ENCODE results near the gene CHCHD6.

DNA sequence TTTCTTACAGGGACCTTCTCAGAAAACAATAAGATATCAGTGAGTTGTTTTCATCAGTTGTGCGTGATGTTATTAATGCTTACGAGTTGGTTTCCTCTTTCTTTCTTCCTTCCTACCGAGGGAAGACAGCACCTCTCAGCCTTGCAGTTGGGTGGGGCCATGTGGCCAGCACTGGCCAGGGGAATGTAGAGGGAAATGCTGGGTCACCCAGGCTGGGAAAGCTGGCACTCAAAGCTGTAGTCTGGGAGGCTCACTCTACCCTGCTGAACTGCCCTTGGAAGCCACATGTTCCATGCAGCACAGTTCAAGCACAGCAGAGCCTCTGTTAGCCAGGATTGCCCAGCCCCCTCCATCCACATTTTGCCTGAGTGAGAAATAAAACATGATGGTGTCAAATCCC, 10.1 kb upstream of the CHCHD6 start:
- no peak for TF ChIP-seq TAF1 (IDR thresholded peaks at IDR 0.05; ENCODE audit: low read depth)
- TF ChIP-seq, protein P1, sequence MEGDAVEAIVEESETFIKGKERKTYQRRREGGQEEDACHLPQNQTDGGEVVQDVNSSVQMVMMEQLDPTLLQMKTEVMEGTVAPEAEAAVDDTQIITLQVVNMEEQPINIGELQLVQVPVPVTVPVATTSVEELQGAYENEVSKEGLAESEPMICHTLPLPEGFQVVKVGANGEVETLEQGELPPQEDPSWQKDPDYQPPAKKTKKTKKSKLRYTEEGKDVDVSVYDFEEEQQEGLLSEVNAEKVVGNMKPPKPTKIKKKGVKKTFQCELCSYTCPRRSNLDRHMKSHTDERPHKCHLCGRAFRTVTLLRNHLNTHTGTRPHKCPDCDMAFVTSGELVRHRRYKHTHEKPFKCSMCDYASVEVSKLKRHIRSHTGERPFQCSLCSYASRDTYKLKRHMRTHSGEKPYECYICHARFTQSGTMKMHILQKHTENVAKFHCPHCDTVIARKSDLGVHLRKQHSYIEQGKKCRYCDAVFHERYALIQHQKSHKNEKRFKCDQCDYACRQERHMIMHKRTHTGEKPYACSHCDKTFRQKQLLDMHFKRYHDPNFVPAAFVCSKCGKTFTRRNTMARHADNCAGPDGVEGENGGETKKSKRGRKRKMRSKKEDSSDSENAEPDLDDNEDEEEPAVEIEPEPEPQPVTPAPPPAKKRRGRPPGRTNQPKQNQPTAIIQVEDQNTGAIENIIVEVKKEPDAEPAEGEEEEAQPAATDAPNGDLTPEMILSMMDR (IDR thresholded peaks at IDR 0.05; ENCODE audit: poor library complexity, severe bottlenecking) = no peak
- no peak for TF ChIP-seq POLR2AphosphoS5 (IDR thresholded peaks at IDR 0.05)
- TF ChIP-seq RAD21 (conservative IDR thresholded peaks at IDR 0.05) = no peak
- TF ChIP-seq SMC3 (conservative IDR thresholded peaks at IDR 0.05; ENCODE audit: poor library complexity) = no peak
- no peak for TF ChIP-seq EZH2 (IDR thresholded peaks at IDR 0.05; ENCODE audit: borderline replicate concordance, insufficient read depth, low read length, poor library complexity, severe bottlenecking)
- no peak for TF ChIP-seq MXI1 (conservative IDR thresholded peaks at IDR 0.05; ENCODE audit: poor library complexity, severe bottlenecking)
- TF ChIP-seq EP300 (conservative IDR thresholded peaks at IDR 0.05; ENCODE audit: poor library complexity, severe bottlenecking) = no peak

Data from neural cell (in vitro differentiated cells).